SK-N-SH treated with all-trans-retinoic acid at 6 μM for 48 hours (cell line): ENCODE results near the gene CD164.

ENCODE experiments used
- ARNTL ChIP-seq: fragments of 450-650 bp; formaldehyde crosslinking; IDR thresholded peaks from 2 replicates; pipeline ENCODE4 v1.5.0; 2020; ENCODE audit warnings: low read depth, mild to moderate bottlenecking, moderate library complexity, borderline replicate concordance
- CREB5 ChIP-seq: fragments of 250-450 bp; sonication (Bioruptor Pico); IDR thresholded peaks from 2 replicates; pipeline ENCODE4 v1.5.1; 2020; ENCODE audit warnings: low read depth, mild to moderate bottlenecking, moderate library complexity
- GLIS3 ChIP-seq: fragments of 250-450 bp; sonication (Bioruptor Pico); IDR thresholded peaks from 2 replicates; pipeline ENCODE4 v1.5.0; 2020; ENCODE audit warnings: mild to moderate bottlenecking, moderate library complexity
- OSR1 ChIP-seq: fragments of 250-450 bp; sonication (Bioruptor Pico); IDR thresholded peaks from 2 replicates; pipeline ENCODE4 v1.8.0; 2022; ENCODE audit warnings: moderate library complexity, mild to moderate bottlenecking, inconsistent platforms
- POU6F1 ChIP-seq: fragments of 250-450 bp; sonication (Bioruptor Pico); IDR thresholded peaks from 2 replicates; pipeline ENCODE4 v1.8.0; 2021; ENCODE audit warnings: low read depth, mild to moderate bottlenecking, moderate library complexity, borderline replicate concordance
- PPARA ChIP-seq: fragments of 250-450 bp; sonication (Bioruptor Pico); IDR thresholded peaks from 2 replicates; pipeline ENCODE4 v1.5.0; 2020; ENCODE audit warnings: mild to moderate bottlenecking, borderline replicate concordance
- RARB ChIP-seq: fragments of 250-450 bp; sonication (Bioruptor Pico); IDR thresholded peaks from 2 replicates; pipeline ENCODE4 v1.8.0; 2021; ENCODE audit warnings: mild to moderate bottlenecking, moderate library complexity
- TCF4 ChIP-seq: fragments of 250-450 bp; sonication (Bioruptor Pico); IDR thresholded peaks from 2 replicates; pipeline ENCODE4 v1.8.0; 2021; ENCODE audit warnings: mild to moderate bottlenecking, moderate library complexity, borderline replicate concordance
- ZFP3 ChIP-seq: fragments of 250-450 bp; sonication (Bioruptor Pico); IDR thresholded peaks from 2 replicates; pipeline ENCODE4 v1.5.0; 2020; ENCODE audit warnings: mild to moderate bottlenecking, moderate library complexity
- ZFP30 ChIP-seq: fragments of 450-650 bp; formaldehyde crosslinking; IDR thresholded peaks from 2 replicates; pipeline ENCODE4 v1.5.0; 2022; ENCODE audit warnings: mild to moderate bottlenecking, moderate library complexity
- ZNF70 ChIP-seq: fragments of 450-650 bp; formaldehyde crosslinking; IDR thresholded peaks from 2 replicates; pipeline ENCODE4 v1.5.0; 2020; ENCODE audit warnings: mild to moderate bottlenecking, moderate library complexity
- TF ChIP-seq, protein P1 (sequence below): fragments of 250-450 bp; sonication (Bioruptor Pico); IDR thresholded peaks from 2 replicates; pipeline ENCODE4 v1.5.0; 2020; ENCODE audit warnings: mild to moderate bottlenecking, moderate library complexity

- TF ChIP-seq POU6F1 (CRISPR knock-in tag) (no peak), RARB (CRISPR knock-in tag) (no peak), ZFP30 (CRISPR knock-in tag) (no peak), ARNTL (CRISPR knock-in tag) (no peak), PPARA (CRISPR knock-in tag) (no peak), ZFP3 (CRISPR knock-in tag) (no peak), ZNF70 (no peak), OSR1 (CRISPR knock-in tag) (no peak), CREB5 (CRISPR knock-in tag) (no peak), TCF4 (no peak), GLIS3 (CRISPR knock-in tag) (no peak)
- TF ChIP-seq, protein P1, sequence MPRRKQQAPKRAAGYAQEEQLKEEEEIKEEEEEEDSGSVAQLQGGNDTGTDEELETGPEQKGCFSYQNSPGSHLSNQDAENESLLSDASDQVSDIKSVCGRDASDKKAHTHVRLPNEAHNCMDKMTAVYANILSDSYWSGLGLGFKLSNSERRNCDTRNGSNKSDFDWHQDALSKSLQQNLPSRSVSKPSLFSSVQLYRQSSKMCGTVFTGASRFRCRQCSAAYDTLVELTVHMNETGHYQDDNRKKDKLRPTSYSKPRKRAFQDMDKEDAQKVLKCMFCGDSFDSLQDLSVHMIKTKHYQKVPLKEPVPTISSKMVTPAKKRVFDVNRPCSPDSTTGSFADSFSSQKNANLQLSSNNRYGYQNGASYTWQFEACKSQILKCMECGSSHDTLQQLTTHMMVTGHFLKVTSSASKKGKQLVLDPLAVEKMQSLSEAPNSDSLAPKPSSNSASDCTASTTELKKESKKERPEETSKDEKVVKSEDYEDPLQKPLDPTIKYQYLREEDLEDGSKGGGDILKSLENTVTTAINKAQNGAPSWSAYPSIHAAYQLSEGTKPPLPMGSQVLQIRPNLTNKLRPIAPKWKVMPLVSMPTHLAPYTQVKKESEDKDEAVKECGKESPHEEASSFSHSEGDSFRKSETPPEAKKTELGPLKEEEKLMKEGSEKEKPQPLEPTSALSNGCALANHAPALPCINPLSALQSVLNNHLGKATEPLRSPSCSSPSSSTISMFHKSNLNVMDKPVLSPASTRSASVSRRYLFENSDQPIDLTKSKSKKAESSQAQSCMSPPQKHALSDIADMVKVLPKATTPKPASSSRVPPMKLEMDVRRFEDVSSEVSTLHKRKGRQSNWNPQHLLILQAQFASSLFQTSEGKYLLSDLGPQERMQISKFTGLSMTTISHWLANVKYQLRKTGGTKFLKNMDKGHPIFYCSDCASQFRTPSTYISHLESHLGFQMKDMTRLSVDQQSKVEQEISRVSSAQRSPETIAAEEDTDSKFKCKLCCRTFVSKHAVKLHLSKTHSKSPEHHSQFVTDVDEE (CRISPR knock-in tag), result no peak
Observed at GRCh38 chr6:109343518-109343917, 38.7 kb downstream of the CD164 start.
